Measurements from ENCODE around the gene YY1AP1. TPM values are rescaled to one million over a fixed set of nuclear protein-coding genes. Genes with fewer than 3 reads are reported as not detected.

YY1AP1 gene
- total and polyA plus RNA-seq, 2 donors (not counting 1 experiment from before 2014, with no cell fraction given), result 70.8 to 86.4 TPM

DNA sequence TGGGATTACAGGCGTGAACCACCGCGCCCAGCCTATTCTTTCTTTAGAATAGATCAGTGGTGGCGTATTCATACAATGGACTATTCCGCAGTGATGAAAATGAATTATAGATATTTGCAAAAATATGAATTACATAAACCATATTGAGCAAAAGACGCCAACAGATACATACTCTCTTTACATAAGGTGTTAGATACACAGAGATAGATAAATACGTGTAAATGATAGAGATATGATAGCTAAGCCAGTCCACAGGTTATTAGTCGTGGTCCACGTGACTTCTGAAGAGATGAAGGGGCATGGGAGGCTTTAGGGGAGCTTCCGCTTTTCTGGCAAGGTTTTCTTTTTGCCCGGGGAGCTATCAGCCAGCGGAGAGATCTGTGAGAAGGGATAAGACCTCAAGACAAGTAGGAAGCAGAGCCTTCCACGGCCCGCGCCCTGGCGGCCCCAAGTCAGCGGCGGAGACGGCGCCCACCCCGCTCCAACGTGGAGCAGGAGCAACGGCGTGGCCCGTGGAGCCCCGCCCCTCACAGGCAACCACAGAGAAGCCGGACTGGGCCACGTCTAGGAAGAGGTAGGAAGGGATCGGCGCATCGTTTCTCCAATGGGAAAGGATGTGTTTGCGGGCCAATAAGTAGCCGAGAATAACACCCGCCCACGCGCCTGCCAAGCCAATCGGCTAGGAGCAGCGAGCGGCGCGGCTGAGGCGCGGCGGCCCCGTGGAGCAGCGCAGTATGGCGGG, 78.9 kb downstream of the YY1AP1 start, which contains the start of gene MSTO1:
MSTO1 (plus strand) TSS at position 704 of the 742 bp plus-strand sequence; CDS start at position 735, 31 bp downstream.
- Histone ChIP-seq H3K9ac (ENCODE audit: insufficient read depth, low read length) (peak within 1 kb of the TSS; percentile 28), H3K4me1 (ENCODE audit: control insufficient read depth, extremely low read depth, insufficient read depth, low read length) (no peaks in the 10 kb centered on the region), H3K4me3 (replicated peaks in 1 of 4; ENCODE audit: control extremely low read depth in 1 of 4, insufficient read depth in 1 of 4, low read depth in 3 of 4, low read length in 4 of 4) (peak within 1 kb of the TSS; percentile 40 to 94 (median 54)), H3K27me3 (ENCODE audit: control insufficient read depth, insufficient read depth, low read length) (no peaks in the 10 kb centered on the region), H3K27ac (ENCODE audit: insufficient read depth, low read length) (peak within 1 kb of the TSS; percentile 30), H3K4me2 (ENCODE audit: extremely low read depth, insufficient read depth, low read length) (peak within 1 kb of the TSS; percentile 84), H3K79me2 (ENCODE audit: control insufficient read depth, insufficient read depth, low read length) (no peaks in the 10 kb centered on the region), H3K9me3 (ENCODE audit: control insufficient read depth, insufficient read depth, low read depth, low read length) (no peaks in the 10 kb centered on the region), H4K20me1 (ENCODE audit: control insufficient read depth, extremely low read depth, insufficient read depth, low read length) (no peaks in the 10 kb centered on the region), H3K36me3 (ENCODE audit: control insufficient read depth, insufficient read depth, low read length) (peaks cover 4% of the 10 kb centered on the region), H2AFZ (ENCODE audit: low read length) (peak within 1 kb of the TSS; percentile 18)
- no peak for TF ChIP-seq EZH2 (IDR thresholded peaks at IDR 0.05; ENCODE audit: low read length, missing control alignments)
- TF ChIP-seq, protein P1, sequence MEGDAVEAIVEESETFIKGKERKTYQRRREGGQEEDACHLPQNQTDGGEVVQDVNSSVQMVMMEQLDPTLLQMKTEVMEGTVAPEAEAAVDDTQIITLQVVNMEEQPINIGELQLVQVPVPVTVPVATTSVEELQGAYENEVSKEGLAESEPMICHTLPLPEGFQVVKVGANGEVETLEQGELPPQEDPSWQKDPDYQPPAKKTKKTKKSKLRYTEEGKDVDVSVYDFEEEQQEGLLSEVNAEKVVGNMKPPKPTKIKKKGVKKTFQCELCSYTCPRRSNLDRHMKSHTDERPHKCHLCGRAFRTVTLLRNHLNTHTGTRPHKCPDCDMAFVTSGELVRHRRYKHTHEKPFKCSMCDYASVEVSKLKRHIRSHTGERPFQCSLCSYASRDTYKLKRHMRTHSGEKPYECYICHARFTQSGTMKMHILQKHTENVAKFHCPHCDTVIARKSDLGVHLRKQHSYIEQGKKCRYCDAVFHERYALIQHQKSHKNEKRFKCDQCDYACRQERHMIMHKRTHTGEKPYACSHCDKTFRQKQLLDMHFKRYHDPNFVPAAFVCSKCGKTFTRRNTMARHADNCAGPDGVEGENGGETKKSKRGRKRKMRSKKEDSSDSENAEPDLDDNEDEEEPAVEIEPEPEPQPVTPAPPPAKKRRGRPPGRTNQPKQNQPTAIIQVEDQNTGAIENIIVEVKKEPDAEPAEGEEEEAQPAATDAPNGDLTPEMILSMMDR (conservative IDR thresholded peaks at IDR 0.05 in 1 of 2, IDR thresholded peaks at IDR 0.05 in 1 of 2; ENCODE audit: low read depth in 1 of 2, low read length in 2 of 2), result no peak
- peak; percentile 96 to 99 for DNase-seq (ENCODE audit: low read depth in 2 of 2)

Other genes with a start within 250 kb of the YY1AP1 start
- gene ASH1L, start 126.0 kb downstream of the YY1AP1 start, total RNA-seq, result 25.4 and 35.7 TPM in 2 replicates
- gene ASH1L, start 126.0 kb downstream of the YY1AP1 start, polyA plus RNA-seq, result 16.9 and 19.4 TPM in 2 replicates
- 19.5 and 21.3 TPM in 2 replicates for gene MSTO1, start 78.6 kb downstream of the YY1AP1 start, total RNA-seq
- gene MSTO1, start 78.6 kb downstream of the YY1AP1 start, polyA plus RNA-seq, result 14.9 and 22.1 TPM in 2 replicates
- 53.7 and 54.2 TPM in 2 replicates for gene DAP3, start 317 bp upstream of the YY1AP1 start, total RNA-seq
- 103 and 124 TPM in 2 replicates for gene DAP3, start 317 bp upstream of the YY1AP1 start, polyA plus RNA-seq
- 22.1 and 30.9 TPM in 2 replicates for gene GON4L, start 168.4 kb upstream of the YY1AP1 start, total RNA-seq
- gene GON4L, start 168.4 kb upstream of the YY1AP1 start, polyA plus RNA-seq, result 20.2 and 20.3 TPM in 2 replicates
- gene SYT11, start 170.8 kb upstream of the YY1AP1 start, total RNA-seq, result 30.3 and 71.3 TPM in 2 replicates
- 36.8 and 53.7 TPM in 2 replicates for gene SYT11, start 170.8 kb upstream of the YY1AP1 start, polyA plus RNA-seq
- 25.2 and 33.4 TPM in 2 replicates for gene RIT1, start 222.6 kb upstream of the YY1AP1 start, total RNA-seq
- gene RIT1, start 222.6 kb upstream of the YY1AP1 start, polyA plus RNA-seq, result 51.0 and 56.8 TPM in 2 replicates
- gene KHDC4, start 245.6 kb upstream of the YY1AP1 start, total RNA-seq, result 18.2 and 24.6 TPM in 2 replicates
- 19.5 and 25.4 TPM in 2 replicates for gene KHDC4, start 245.6 kb upstream of the YY1AP1 start, polyA plus RNA-seq

All from fibroblast of lung (primary cell).